ENCODE results near the gene SF3B6. TPM values are rescaled to one million over a fixed set of nuclear protein-coding genes. Genes with fewer than 3 reads are reported as not detected.

Gene SF3B6
- total and polyA plus RNA-seq, 2 donors (not counting 3 experiments of a cell fraction or from before 2014, with no cell fraction given), result 105 to 150 TPM

DNA sequence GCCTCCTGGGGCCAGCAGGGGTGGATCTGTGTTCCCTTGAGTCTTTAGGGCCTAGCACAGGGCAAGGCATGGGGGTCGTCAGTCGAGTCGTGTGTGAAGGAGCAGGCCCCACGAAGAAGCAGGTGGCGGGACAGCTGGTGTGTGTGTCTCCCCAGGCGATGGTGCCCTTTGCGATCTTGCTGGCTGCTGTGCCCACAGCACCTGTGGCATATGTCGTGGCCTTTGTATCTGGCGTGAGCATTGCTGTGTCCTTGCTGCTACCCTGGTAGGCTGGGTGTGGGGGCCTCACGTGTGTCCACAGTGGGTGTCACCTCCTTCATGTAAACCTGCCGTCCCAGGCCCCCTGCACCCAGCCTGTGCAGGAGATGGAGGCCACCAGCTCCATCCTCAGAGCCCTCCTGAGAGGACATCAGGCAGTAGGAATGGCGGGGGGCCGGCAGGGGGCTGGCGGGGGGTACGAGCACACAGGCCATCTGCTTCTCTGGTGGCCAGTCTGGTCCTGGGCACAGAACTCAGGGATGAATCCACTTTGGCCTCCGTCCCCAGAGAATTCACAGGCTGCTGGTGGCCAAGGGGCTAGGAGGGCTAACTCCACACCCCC, 53.1 kb downstream of the SF3B6 start:
- Histone ChIP-seq H4K20me1 (replicated peaks; ENCODE audit: control insufficient read depth, extremely low read depth, insufficient read depth, low read length) (no peaks in the 10 kb centered on the region), H3K4me2 (ENCODE audit: insufficient read depth, low read length) (no peak overlapping the region), H2AFZ (ENCODE audit: low read depth, low read length) (no peak overlapping the region), H3K9me1 (replicated peaks; ENCODE audit: control insufficient read depth, extremely low read depth, insufficient read depth, low read length) (no peaks in the 10 kb centered on the region), H3K27me3 (ENCODE audit: control insufficient read depth in 2 of 2, insufficient read depth in 2 of 2, low read length in 2 of 2) (no peaks in the 10 kb centered on the region), H3K4me3 (replicated peaks in 1 of 3; ENCODE audit: insufficient read depth in 1 of 3, low read depth in 1 of 3, low read length in 3 of 3) (no peak overlapping the region), H3K9ac (replicated peaks; ENCODE audit: extremely low read depth, insufficient read depth, low read length) (no peak overlapping the region), H3K27ac (ENCODE audit: insufficient read depth, low read depth, low read length) (no peak overlapping the region), H3K4me1 (ENCODE audit: control insufficient read depth, extremely low read depth, insufficient read depth, low read length) (no peaks in the 10 kb centered on the region), H3K79me2 (ENCODE audit: control insufficient read depth, insufficient read depth, low read length) (no peaks in the 10 kb centered on the region), H3K36me3 (ENCODE audit: control insufficient read depth in 2 of 2, extremely low read depth in 1 of 2, insufficient read depth in 2 of 2, low read length in 2 of 2) (peaks cover 0 to 2% of the 10 kb centered on the region in 2 experiments), H3K9me3 (replicated peaks; ENCODE audit: control insufficient read depth, insufficient read depth, low read length) (no peaks in the 10 kb centered on the region)
- intact Hi-C loops (cut with micrococcal nuclease) (no loop called here), dilution Hi-C loops (cut with MboI; ENCODE audit: extremely low pct_ligation_motif_present, low sequenced_read_pairs) (no loop called here)
- no TSS peak for BruUV-seq (replicated peaks)
- no peak for DNase-seq (ENCODE audit: low read depth, low spot score)
- no peak for TF ChIP-seq JUN (IDR thresholded peaks at IDR 0.05; ENCODE audit: borderline replicate concordance, insufficient read depth, insufficient read length, low read depth)
- TF ChIP-seq FOS (IDR thresholded peaks at IDR 0.05; ENCODE audit: borderline replicate concordance, insufficient read depth, low read length), result no peak
- TF ChIP-seq, protein P1, sequence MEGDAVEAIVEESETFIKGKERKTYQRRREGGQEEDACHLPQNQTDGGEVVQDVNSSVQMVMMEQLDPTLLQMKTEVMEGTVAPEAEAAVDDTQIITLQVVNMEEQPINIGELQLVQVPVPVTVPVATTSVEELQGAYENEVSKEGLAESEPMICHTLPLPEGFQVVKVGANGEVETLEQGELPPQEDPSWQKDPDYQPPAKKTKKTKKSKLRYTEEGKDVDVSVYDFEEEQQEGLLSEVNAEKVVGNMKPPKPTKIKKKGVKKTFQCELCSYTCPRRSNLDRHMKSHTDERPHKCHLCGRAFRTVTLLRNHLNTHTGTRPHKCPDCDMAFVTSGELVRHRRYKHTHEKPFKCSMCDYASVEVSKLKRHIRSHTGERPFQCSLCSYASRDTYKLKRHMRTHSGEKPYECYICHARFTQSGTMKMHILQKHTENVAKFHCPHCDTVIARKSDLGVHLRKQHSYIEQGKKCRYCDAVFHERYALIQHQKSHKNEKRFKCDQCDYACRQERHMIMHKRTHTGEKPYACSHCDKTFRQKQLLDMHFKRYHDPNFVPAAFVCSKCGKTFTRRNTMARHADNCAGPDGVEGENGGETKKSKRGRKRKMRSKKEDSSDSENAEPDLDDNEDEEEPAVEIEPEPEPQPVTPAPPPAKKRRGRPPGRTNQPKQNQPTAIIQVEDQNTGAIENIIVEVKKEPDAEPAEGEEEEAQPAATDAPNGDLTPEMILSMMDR (IDR thresholded peaks at IDR 0.05; ENCODE audit: extremely low read depth in 1 of 2, insufficient read depth in 1 of 2, low read depth in 1 of 2, low read length in 2 of 2), result no peak
- no peak for TF ChIP-seq MYC (IDR thresholded peaks at IDR 0.05; ENCODE audit: low read depth, low read length)
- TF ChIP-seq, protein P2, sequence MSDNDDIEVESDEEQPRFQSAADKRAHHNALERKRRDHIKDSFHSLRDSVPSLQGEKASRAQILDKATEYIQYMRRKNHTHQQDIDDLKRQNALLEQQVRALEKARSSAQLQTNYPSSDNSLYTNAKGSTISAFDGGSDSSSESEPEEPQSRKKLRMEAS (IDR thresholded peaks at IDR 0.05; ENCODE audit: insufficient read depth, insufficient read length), result no peak
- no peak for TF ChIP-seq POLR2AphosphoS5 (IDR thresholded peaks at IDR 0.05; ENCODE audit: insufficient read depth, low read depth, low read length)
- TF ChIP-seq GATA2 (IDR thresholded peaks at IDR 0.05; ENCODE audit: insufficient read depth, insufficient read length, low read depth, low read length), result no peak
- CTCF ChIA-PET, result interaction anchor here (1.5 to 2.6 kb wide), 2 partner anchors 97 to 199 kb away, joined by 8 to 13 read pairs; partner anchors contain the start of gene ATAD2B
- POLR2A ChIA-PET, result interaction anchor here (0.6 kb wide), 1 partner anchor 28 kb away, joined by 6 read pairs; no protein-coding TSS in a partner anchor
- FAIRE-seq, result no peak

Data from endothelial cell of umbilical vein (primary cell).